GM18507 (cell line): Measurements from ENCODE around the gene STARD3NL.

Experiments used
- DNase-seq: peaks from one replicate; pipeline ENCODE4 v3.0.0; 2011; ENCODE audit warnings: low read depth; ENCODE audit not compliant: insufficient read length; ENCODE audit errors: extremely low spot score
- FAIRE-seq: peaks from 2 replicates; lab custom pipeline; 2011; peaks lifted over from hg19 to GRCh38; lab: Jason Lieb, UNC

Gene STARD3NL

DNA sequence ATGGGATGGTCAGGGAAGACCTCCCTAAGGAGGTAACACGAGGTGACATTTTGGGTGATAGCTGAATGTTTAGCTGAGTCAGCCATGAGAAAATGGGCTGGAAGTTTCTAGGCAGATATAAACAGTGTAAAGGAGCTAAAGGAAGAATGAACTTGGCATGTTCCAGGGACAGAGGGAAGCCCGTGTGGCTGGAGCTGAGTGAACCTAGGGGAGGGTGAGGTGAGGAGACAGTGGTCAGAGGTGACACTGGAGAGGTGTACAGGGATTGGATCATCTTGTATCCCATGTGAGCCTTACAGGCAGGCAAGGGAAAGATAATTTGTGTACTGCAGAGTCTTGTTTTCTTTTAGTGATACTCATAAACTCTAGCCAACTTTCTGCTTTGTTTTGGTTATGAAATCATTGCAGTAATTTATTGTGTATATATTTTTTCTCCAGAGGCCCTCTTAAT lies 1.8 kb downstream of the STARD3NL start:
- no peak for FAIRE-seq
- no peak for DNase-seq

DNA sequence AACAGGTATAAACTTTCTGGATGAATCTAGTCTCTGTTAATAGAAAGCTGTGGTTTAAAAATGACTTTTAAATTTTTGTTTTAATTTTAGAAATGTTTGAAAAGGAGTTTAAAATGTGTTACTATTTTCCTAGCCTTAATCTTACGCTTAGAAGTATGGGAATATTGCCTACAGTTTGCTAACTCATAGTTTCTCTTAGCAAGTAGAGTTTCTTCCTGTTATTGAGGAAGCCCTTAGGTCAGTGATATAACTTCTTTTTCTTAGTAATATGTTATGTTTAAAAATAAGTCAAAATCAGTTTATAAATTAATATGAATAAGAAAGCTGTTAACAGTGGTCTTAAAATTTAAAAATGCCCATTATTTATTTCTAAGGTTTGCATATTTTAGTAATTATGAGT lies 3.1 kb downstream of the STARD3NL start:
- no peak for FAIRE-seq
- DNase-seq = no peak

DNA sequence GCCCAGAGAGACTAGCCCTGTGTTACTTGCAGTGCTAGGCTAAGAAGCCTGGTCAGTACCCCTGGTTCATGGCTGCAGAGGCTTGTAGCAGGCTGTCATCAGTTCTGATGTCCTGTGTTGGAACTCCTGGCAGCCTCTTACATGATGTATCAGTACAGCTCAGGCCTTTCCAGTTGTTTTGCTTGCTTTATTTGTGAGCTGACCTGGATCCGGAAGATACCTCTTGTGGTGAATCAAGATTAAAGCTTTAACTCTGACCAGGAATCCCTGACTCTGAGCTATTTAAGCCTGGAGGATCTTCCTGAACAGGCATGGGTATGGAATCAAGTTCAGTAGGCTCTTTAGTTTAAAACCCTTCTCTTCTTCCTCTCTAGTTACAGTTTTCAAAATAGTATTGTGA lies 4.4 kb downstream of the STARD3NL start:
- DNase-seq (no peak), FAIRE-seq (no peak)

DNA sequence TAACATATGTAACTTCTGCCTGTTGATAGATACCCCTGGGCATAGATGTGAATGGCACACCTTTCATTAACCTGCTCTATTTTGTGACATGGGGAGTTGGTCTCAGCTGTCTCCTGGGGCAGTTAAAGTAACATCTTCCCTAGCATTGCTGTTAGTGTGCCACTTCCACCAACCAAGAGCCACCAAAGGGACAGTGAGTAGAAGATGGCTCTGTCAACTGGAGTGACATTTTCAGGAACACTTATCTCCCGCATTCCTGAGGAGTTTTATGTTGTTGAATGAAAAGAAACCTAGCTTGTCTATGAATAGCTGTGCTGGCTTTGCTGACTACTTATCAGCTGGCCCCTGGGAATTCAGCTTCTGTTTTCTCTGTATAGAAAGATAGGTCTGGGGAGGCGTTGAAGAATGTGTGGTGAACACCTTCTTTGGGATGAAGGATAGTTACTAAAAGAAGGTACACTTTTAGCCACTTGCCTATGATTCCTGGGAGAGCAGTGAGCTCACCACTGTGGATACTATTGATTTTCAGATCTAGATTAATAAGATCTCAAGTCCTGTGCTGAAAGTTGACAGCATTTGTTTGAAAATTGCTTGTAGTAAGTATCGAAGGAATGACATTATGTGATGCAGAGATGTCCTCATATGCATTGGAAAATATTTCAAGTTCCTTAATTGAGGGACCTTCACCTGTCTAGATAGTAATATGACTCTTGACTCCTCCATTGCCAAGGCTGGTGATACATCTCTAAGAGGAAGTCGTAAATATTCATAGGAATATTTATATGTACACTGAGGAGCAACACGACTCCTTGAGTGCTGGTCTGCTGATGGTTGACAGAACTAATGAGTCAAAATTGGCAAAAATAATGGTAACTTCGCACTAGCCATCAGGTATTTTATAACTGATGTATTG lies 7.6 kb downstream of the STARD3NL start:
- no peak for FAIRE-seq
- no peak for DNase-seq

DNA sequence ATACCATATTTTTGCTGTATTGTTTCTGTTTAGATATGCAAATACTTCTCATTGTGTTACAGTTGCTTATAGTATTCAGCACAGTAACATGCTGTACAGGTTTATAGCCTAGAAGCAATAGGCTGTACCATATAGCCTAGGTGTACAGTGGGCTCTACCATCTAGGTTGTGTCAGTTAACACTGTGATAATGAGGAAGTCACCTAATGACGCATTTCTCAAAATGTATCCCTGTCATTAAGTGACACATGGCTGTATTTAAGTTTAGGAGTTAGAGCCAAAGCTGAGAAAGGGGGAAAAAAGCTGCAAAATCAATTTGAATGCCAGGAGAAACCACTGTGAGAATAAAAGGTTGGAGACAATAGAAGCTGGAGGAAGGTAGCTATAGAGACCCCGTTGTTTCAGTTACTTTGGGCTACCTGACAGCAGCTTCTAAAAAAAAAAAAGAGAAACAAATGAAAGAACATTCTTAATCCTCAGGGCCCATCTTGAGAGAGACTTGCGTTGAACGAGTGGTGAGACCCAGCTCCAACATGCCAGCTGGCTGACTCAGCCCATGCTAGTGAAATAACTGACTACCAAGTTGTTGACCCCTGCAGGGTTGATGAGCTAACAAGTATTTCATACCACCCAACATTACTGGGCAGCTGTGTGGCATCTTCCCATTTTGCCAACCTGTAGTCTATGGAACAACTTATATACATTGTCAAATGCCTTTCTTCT lies 8.7 kb downstream of the STARD3NL start:
- DNase-seq = no peak
- no peak for FAIRE-seq

DNA sequence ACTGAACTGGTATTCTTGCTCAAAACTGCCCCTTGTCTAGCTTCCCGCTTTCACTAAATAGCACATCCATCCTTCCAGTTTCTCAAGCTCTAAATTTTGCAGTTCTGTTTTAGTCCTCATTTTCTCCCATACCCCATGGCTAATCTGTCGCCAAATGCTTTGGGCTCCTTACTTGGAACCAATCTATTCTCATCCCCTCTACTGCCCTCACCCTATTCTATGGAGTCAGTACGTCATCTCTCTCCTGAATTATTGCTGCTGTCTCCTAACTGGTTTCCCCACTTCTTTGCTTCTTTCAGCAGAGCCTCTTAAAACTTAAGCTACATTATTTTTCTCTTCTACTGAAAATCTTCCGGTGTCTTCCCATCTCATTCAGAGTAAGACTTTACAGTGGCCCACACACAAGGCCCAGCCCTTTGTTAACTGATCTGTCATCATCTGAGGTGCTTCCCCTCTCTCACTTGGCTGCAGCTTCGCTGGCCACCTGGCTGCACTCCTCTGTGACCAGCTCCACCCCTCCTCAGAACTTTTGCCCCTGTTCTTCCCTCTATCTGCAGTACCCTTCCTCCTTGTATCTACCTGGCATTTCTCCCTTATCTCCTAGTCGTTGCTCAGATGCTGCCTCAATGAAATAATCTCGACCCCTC lies 9.9 kb downstream of the STARD3NL start:
- DNase-seq = no peak
- FAIRE-seq = peak; percentile 78

DNA sequence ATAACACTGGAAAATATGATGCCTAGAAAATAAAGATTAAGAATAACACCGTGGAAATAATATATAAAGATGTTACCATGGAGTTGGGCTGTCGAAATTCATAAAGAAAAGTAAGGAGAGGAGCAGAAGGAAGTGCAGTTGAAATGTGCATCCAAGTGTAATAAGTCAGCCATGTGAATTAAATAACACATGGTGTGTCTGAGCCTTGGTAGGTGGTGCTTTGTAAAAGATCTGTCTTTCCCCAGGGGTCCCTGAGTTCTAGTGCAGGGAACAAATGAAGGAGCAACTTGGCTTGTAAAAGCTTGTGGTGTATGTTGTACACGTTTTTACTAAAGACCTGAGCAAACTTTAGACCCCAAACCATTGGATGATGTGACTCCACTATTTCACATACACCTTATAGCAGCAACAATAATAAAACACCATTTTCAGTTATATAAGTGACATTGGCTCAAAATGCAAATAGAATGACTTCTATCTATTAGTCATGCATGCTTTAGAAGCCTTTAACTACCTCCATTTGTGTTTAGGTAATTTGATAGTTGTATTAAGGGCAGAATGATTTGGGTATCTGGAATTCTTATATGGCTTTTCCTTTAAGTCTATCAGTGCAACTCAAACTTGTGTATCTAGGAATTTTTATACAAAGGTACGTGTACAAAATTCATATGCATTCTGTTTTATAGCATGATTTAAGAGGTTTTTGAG lies 11.3 kb downstream of the STARD3NL start:
- FAIRE-seq (no peak), DNase-seq (no peak)

DNA sequence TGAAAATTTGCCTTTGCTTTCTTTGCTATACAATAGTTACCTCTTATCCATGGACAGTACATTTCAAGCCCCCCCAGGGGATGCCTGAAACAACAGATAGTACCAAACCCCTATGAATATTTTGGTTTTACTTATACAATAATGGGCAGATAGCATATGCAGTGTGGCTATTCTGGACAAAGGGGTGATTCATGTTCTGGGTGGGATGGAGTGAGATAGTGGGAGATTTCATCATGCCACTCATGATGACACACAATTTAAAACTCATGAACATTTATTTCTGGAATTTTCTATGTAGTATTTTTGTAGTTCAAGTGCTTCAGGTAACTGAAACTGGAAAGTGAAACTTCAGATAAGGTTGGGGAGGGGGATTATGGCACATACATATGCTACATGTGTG lies 12.0 kb downstream of the STARD3NL start:
- no peak for DNase-seq
- no peak for FAIRE-seq

DNA sequence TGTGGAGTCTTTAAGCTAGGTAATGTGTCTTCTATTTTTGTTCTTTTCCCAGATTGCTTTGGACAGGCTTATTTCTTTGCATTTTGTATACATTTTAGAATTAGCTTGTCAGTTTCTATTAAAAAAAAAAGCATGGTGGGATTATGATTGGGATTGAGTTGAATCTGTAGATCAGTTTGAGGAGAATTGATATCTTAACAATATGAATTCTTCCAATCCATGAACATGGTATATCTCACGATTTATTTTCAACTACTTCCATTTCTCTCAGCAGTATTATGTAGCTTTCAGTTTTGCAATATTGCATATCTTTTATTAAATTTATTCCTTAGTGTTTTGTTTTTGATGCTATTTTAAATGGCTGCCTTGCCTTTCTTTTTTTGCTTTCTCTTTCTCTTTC lies 13.7 kb downstream of the STARD3NL start:
- peak; percentile 9 for FAIRE-seq
- DNase-seq = no peak

DNA sequence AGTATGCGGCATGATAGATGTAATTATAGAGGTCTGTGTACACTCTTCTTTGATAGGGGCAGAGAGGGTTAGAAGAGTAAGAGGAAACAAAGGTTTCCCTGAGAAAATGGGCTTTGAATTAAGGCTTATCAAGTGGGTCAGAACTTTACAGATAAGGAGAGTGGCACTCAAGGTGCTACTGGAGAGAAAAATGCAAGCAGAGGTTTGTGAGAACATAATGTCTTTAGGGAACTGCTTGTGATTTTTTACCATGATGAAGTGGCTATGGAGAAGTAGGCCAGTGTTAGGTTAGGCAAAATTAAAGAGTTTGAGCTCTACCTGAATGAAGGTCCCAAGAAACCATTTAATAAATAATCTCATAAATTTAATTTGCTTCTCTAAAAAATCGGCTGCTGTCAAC lies 14.3 kb downstream of the STARD3NL start:
- FAIRE-seq (no peak), DNase-seq (no peak)

DNA sequence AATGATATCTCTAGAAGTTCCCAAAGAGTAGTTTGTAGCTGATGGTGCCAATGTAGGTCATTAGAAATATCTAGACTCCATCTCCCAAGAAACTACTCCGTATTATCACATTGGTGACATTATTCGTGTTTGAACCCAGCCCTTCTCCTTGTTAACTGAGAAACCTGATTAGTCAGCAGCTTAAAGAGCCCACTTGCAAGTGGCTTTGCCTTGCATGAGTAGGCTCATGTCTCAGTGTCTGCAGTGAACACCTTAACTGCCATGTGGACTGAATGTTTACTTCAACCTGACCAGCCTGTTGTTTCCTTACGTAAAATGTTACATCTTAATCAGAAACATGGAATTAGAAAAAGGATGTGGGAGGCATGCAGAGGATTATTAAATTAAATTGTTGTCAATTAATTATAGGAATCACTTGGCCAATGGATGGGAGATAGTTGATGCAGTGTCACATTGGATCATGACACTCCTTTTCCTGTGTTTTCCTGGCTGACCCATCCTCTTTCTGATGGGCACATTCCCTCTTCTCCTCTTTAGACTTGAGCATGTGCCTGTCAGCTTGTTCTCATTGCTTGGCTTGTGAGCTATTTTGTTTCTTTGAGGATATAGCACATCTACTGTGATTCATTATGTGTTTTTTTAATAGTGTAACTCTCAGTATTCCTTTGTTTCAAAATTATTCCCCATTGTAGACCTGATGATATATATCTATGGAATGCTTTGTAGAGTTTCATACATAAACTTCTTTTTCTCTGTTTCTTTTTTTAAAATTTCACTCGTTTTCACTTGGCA lies 18.0 kb downstream of the STARD3NL start:
- no peak for DNase-seq
- no peak for FAIRE-seq

DNA sequence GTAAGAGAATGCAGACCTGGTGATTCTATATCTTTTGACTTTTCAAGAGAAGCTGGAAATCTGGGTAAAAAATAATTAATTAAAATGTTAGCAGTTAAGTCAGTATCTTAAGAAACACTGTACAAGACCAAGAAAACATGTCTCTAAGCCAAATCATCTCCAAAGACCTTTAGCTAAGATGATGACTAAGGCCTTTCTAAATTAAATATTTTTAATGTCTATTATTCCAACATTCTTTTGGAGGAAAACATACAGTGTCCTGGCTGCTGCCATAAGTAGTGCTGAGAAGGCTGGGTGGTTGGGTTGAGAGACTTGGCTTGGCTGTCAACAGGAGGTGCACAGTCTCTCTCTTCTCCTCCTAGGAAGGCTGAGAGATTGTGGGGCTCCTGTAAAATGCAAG lies 20.3 kb downstream of the STARD3NL start:
- FAIRE-seq = no peak
- DNase-seq = no peak

DNA sequence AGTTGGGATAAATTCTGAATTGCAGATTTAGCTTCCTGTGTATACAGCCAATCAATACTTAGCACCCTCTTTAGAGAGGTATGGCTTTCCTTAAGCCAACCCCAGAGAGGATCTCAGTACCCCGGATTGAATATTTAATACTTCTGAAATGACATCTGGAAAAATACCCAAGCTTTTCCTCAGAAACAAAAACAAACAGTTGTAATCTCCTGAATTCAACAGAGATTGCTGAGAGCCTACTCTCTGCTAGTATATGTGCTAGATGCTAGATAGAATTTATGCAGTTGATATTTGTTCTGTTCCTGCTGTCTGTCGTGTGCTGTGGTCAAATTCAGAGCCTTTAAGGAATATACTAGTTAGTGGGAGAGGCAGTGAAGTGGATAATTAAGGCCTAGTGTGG lies 21.1 kb downstream of the STARD3NL start:
- no peak for DNase-seq
- no peak for FAIRE-seq

DNA sequence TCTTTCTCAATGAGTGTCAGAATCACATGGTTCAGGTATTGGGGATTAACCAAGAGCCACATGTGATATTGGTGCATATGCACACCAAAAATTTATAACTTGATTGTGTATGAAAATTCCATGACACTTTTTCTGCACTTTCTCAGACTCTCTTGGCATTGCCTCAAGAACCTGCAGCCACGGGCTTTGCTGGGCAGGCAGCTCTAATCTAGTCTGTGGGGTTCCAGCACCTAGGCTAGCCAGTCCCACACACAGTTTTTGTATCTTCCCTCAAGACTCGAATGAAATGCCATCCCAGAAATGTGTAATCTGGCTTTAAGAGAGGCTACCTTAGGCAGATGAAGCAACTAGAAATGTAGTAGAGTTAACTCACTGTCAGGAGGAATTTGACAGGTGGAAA lies 21.7 kb downstream of the STARD3NL start:
- no peak for FAIRE-seq

DNA sequence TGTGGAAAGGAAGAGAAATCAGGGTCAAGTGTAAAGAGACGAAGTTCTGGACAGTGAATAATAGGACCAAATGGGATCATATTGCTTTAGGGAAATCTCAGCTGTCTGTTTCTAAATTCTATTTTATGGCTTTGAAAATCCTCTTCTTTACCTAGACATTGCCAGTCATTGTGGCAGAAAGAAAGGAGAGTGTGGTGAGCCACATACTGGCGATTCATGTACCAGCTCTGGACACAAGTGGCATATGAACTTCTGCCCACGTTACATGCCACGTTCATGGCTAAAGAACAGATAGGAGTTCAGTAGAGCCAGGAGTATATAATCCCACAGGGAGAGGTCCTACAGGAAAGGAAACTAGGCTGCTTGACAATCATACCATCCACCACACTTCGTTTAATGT lies 28.0 kb downstream of the STARD3NL start:
- no peak for FAIRE-seq
- no peak for DNase-seq

More for the DNA sequence above, 21.7 kb downstream of the STARD3NL start:
- DNase-seq = no peak

DNA sequence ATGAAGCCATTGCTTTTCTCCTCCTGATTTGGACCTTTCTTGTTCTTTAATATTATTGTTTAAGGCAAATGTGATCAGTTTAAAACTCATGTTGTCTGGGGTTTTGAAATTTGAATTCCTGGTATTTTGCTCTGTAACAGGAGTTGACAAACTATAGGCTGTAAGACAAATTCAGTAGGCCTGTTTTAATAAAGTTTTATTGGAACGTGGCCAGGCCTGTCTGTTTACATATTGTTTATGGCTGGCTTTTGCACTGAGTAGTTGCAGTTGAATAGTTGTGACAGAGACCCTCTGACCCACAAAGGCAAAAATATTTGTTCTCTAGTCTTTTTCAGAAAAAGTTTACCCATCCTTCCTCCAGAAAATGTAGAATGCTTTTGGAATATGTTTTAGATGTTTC lies 29.8 kb downstream of the STARD3NL start:
- DNase-seq (no peak), FAIRE-seq (no peak)

DNA sequence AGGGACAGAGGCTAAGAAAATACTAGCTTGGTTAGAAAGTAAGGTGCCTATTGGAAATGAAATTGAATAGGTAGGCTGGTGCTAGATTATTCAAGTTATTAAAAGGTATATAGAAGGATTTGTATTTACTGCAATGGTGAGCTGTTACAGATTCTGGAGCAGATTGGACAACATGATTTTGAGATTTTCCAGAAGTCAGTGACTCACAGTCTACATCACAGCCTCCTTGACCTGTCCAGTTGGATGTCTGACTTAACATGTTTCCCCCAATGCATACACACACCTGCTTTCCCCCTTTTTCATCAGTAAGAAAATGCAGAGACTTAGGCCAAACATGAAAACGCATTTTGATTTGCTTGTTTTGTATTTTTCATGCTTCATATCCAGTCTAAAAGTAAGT lies 33.4 kb downstream of the STARD3NL start:
- FAIRE-seq (no peak), DNase-seq (no peak)

DNA sequence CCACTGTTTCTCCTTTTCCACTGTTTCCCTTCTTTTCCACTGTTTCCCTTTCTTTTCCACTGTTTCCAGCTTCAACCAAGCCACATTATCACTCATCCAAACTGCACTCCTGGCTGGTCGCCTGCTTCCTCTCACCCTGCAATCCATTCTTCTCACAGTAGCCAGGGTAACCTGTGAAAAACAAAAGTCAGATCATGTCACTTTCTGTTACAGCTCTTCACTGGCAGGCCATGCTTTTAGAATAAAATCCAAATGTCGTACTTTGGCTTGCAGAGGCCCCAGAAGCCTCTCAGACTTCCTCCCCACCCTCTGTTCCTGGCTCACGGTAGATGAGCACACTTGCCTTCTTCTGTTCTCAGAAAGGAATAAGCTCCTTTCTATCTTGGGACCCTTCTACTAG lies 33.9 kb downstream of the STARD3NL start:
- DNase-seq = no peak
- no peak for FAIRE-seq

DNA sequence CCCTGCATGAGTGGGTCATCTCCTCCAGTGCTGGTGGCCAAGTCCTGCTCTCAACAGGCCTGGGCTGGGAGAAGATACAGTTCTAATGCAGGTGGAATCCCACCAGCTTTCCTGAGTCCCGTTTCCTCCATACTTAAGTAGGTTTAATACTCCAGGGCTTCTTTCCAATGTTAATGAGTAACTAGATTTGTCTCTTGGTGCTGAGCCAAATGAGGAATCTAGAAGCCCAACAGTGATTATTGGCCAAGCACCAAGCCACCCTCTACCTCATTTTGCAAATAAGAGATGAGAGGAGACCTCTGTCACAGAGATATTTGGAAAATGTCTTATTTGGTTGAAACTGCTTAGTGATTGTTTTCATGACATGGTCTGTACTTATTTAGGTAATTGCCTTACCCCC lies 37.1 kb downstream of the STARD3NL start:
- no peak for DNase-seq
- no peak for FAIRE-seq
